ENCODE results near the gene SLC19A1.

SLC19A1 gene

DNA sequence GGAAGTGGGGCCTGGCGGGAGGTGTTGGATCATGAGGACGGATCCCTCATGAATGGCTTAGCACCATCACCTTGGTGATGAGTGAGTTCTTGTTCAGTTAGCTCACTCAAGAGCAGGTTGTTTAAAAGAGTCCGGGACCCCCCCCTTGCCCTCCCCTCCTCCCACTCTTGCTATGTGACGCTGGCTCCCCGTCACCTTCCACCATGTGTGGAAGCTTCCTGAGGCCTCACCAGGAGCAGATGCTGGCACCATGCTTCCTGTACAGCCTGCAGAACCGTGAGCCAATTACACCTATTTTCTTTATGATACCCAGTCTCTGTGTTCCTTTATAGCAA is 3.0 kb upstream of the SLC19A1 start:
- no peak for DNase-seq (ENCODE audit: low read depth)

DNA sequence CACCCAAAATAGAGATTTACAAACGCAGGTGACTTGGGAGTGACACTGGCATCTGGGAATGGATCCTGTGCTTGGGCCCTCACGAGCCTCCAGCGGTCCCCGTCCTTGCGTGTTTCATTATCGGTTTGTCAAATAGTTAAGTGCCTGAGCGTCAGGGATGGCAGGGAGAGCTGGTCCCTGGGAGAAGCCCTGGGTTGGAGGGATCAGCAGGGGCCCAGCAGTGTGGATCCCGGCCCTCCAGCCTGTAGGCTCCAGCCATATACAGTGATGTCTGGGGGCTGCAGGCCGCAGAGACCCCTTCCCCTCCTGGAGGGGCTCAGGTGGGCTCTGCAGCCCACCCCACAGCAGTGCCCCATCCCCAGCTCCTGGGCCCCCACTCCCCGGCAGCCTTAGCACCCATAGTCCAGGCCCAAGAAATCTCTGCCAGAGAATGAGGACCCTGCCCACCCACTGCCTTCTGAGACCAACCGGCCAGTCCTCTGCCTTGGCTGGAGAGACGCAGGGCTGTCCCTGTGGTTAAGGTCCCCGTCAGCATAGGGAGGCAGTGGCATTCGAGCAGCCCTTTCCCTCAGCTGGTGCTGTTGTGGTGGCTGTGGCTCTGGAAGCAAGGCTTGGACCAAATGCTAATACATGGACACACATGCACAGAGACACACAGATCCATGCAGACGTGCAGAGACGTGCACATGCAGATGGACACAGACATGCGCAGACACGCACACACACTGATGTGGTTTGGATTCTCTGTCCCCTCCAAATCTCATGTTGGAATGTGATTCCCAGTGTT is 2.4 kb upstream of the SLC19A1 start:
- DNase-seq (ENCODE audit: low read depth): no peak

DNA sequence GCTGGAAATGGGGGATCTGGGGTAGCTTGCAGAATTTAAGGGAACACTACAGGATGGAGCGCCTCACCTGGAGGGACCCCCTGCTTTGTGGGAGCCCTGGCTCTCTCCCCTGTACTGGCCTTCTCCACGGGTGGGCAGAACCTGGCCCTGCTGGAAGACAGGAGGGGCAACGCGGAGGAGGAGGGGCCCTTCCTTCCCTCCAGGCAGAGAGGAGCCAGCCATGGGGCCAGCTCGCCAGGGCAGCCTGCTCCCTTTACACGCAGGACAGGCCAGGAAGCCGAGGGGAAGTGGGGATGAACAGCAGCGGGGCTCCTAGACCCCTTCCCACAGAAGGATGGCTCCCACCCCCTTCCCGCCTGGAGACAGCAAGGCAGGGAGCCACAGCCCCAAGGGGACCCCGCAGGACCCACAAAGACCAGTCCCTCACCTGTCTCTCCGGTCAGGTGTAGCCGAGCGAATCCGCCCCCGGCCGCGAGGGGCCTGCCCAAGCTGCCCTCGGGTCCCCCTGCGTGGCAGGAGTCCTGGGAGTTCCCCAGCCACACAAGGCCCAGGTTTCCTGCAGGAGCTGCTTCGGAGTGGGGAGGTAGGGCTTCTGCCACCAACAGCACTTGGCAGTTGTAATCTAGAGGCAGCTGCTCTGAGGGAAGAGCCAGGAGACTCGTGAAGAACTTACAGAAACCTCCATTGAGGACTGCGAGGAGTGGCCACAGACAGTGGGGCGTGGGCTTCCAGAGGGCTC is 1.6 kb upstream of the SLC19A1 start:
- no peak for DNase-seq (ENCODE audit: low read depth)

DNA sequence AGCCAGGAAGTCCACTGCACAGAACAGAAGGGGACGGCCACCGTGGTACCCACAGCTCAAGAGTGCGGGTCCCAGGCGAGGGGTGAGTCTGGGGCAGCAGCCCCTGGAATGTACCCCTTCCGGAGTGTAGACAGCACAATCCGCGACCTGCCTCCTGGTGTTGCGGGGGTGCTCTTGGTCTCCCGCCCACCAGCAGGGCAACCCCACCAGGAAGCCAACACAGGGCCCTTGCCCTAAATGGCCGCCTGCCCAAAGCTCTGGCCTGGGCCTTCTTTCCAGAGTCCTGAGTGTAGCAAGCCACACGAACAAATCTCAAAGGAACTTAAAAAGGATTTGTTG is 1.1 kb upstream of the SLC19A1 start:
- no peak for DNase-seq (ENCODE audit: low read depth)

DNA sequence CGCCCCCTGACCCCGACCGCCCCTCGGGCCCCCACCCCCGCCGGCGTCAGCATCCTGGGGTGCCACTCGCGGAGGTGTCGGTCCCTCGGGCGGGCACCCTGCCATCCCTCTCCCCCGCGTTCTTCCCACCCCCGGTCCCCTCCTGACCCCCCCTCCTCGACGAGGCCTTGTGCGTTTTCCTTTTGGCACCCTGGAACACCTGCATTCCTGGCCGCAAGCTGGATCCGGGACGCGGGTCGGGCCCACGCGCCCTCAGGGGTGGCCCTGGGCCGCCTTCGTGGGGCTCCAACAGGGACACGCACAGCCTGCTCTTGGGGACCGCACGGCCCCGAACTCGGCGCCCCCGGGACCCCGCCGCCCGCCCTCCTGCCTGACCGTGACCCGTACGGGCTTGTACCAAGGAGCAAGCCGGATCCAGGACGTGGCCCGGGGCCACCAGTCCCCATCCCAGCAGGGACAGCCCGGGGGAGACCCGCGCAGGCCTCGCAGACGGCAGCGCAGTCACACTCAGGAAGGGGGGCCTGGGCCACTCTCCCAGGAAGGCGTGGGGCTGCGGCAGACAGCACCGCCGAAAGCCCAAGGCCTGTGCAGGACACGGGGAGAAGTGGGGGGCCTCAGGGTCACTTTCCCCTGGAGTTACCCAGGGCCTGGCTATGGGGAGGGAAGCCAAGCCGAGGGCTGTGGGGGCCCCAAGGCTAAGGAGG is 579 bp upstream of the SLC19A1 start:
- DNase-seq (ENCODE audit: low read depth): no peak

DNA sequence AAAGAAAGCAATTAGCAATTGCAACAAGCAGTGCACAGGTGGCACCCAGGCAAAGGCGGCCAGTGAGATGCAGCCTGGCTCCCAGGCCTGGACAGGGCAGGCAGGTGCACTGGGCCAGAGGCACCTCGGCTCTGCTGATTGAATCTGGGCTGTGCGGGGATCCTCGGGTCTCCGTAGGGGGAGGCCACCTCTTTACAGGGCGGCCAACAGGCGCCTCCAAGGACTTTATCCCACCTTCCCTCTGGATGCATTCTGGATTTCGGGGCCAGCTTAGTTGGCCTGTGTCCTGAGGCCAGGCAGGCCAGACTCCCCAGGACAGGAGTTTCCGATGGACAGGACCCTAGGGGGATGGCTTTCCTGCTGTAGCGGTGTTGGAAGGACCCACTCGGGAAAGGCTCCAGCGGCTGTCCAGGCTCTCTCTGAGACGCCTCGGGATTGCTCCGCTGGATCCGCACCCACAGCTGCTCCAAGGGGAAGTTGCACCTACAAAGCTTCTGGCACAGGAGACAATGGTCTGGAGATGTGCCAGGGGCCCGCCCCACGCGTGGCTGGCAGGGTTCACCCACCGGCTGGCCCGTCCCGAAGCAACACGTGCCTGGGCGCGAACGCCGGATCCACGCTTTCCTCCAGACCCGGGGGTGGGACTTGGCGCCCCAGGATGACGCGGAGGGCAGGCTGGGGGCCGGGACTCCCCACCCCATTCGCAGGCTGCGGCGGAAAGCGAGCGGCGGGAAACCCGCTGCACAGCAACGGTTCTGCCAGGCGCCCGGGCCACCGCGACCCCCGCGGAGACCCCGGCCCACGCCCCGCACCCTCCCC is 810 bp downstream of the SLC19A1 start:
- peak; percentile 74 for DNase-seq (ENCODE audit: low read depth)

DNA sequence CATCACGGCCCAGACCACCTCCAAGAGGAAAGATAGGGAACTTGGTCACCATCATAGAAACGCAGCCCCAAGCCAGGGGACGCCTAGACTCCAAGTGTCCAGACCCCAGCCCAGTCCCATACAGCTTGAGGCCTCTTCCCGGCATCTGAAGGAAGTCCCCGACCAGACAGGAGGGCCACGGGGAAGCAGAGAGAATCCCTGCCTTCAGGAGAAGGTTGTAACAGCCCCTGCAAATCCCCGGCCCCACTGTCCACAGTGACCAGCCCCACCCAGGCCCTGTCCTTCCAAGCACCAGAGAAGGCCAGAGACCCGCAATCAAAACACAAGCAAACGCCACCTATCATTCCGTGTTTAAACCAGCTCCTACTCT is 1.7 kb downstream of the SLC19A1 start:
- DNase-seq (ENCODE audit: low read depth): no peak

DNA sequence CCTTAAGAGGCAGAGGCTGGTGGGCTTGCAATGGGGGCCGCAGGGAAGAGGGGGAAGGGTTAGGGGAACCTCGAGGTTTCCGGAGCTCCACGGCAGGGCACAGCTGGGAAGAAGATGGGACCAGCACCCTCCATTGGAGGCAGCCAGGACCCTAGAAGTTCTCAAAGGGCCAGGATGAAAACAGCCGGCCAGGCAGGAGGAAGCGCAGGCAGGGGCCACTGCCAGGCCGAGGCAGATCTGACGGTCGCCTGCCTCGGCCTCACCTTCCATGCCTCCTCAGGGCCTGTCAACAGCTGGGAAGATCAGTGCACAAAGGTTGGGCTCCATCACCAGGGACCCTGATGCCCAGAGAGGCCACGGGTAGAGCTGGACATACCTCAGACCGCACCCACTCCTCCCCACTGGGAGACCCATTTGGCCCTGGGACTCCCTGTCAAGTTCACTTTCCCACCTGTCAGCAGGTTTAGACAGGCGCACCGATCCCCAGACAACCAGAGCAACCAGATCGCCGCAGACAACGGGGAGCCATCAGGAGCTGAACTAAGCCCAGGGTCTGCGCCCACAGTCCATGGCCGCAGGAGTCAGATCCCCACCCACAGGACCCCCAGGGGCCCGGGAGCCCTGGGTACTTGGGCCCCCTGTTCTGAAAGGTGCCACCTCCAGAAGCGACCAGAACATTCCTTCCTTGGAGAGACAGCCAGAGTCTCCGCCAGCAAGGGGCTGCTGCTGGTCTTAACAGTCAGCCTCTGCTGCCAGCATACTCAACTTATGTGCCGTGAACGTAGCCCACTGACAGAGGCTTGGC is 2.2 kb downstream of the SLC19A1 start:
- DNase-seq (ENCODE audit: low read depth): no peak

DNA sequence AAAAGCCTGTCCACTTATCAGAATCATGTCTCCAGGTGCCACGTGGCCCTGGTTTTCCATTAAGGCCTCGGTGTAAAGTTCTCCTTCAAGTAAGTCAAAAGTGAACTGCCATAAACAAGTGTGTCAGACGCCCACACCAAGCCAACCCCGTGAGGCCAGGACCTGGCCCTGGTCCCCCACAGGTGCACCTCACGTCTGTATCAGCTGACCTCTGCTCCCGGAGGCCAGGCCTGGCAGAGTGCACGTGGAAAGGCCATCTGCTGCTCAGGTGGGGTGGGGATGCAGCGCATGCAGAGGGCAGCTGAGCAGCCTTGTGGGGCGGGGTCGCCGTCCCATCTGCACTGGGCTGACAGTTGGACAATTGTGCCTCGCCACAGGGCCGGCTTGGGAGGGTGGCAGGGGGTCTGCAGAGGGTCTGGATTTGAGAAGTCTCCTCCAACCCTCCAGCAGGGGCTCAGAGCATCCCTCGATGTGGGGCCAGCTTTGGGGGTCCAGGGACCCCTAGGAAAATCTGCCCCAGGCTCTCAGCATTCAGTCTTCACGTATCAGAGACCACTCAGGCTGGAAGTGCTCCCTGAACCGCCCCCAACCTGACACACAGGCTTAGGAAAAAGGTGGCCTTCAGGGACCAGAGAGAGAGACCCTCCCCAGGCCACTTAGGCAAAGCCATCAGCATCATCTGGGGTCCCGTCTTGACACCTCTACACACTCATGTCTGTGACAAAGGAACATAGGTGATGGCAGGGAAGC is 3.0 kb downstream of the SLC19A1 start:
- no peak for DNase-seq (ENCODE audit: low read depth)

DNA sequence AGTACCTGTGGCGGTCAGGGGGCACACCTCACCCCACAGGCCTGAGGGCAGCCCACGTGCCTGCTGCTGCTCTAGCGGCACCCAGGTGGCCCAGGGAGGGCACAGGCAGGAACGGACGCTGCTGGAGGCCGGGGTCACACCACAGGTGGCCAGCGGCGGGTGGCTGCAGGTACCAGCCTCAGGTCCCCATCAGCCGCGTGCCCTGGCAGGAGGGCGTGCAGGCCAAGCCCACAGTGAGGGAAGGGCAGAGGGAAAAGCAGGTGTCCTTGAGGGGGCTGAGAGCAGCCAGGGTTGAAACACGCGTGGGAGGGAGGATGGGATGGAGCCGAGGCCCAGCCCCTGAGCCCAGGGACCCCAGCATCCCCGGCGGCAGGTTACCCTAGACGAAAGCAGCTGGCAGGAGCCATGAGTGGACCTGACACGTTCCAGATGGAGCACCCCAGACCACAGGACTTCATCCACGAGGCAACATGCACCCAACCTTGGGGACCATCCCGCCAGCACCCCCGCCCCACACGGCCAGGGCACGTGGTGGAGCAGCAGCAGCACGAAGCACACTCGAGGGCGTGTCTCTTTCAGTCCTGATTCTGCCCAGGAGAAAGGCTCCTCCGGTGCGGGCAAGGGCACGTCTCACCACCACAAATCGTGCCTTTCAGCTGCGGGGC is 3.7 kb downstream of the SLC19A1 start:
- DNase-seq (ENCODE audit: low read depth): no peak

DNA sequence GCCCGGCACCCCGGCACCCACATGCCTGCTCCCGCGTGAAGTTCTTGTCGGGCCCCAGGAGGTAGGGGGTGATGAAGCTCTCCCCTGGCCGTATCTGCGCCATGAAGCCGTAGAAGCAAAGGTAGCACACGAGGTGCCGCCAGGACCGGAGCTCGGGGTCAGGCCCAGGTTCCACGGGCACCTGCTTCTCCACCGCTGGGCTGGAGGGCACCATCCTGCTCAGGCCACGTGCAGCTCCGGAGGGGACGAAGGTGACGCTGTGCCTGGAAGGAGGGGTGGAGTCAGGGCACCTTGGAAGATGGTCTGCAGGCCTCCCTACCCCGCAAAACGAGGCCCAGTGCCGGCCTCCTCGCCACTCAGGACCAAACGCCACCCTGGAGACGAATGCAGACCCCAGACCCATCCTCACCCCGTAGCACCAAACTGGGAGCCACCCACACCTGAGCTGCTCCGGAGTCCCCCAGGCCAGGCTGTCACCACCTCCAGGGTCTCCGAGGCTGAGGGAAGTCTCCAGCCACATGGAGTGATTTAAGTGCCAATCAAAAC is 4.4 kb downstream of the SLC19A1 start:
- DNase-seq (ENCODE audit: low read depth): no peak

DNA sequence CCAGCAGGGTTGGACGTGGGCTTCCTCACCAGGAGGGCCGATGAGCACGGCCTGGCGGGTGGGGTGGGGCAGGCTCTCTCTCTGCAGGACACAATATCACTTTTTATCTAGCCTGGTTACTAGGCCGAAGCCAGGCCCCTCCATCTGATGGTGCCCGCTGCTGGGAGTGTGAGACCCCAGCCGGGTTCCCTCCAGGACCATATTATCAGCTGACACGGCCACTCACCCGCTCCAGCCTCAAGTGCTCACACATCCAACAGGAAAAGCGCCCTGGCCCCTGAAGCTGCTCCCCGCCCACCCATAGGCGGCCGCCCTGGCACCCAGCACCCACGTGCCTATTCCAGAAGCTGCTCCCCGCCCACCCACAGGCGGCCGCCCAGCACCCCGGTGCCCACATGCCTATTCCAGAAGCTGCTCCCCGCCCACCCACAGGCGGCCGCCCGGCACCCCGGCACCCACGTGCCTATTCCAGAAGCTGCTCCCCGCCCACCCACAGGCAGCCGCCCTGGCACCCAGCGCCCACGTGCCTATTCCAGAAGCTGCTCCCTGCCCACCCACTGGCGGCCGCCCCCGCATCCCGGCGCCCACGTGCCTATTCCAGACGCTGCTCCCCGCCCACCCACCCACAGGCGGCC is 5.0 kb downstream of the SLC19A1 start:
- DNase-seq (ENCODE audit: low read depth): no peak

DNA sequence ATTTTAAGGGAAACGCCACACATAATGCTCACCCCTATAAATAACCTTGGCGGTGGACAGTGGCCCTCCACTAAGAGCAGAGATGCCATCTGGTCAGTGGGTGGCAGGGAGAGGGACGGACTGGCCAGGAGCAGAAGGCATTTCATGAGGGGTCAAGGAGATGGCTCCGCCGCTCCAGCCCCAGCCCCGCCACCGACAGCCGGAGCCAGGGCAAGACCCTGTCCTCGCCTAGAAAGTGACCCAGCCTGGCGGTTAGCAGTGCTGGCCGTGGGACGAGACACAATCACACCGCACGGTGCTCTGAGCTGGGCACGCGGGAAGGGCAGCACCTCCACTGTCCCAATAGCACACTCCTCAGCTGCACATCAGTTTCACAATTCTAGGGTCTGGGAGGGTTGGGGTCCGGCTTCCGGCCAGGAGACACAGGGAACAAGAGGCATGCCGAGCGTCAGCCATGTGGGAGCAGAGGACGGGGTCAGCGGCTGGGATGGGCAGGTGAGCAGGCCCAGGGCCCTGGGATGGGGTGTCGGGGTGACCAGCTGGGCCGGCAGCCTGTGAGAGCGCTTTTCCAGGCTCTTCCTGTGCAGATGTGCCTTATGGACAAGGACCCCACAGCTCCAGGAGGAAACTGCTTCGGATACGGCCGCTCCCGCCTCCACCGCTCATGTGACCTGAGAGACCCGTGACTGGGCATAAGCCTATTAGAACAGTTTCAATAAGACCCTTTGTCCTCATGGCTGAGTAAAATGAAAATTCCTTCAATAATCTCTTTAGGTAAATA is 5.7 kb downstream of the SLC19A1 start:
- no peak for DNase-seq (ENCODE audit: low read depth)

DNA sequence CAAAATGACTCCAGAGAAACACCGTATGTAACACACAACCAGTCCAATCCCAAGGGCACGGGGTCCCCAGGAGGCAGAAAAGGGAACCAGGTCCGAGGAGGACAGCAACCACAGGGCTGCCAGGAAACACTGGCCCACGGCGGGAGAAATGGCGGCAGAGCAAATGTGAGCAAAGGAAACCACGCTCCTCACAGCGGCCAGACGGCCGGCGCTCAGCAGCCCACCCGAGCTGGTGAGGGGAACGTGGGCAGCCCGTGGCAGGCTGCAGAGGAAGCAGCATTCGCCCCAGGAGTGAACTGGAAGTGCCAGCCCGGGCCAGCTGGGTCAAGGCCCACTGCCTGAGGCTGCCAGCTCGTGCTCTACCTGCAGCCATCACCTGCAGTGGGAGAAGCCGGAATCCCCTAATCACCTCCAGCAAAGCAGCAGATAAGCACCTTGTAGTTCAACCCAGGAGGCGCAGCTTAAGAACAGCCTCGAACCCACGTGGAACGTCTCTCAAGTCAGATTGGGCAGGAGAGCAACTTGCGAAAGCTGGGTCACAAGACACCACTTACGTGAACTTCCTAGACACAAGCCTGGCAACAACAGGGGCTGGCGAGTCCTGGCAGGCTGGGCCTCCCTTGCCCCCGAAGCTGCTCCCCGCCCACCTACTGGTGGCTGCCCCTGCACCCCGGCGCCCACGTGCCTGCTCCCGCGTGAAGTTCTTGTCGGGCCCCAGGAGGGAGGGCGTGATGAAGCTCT is 6.7 kb downstream of the SLC19A1 start:
- no peak for DNase-seq (ENCODE audit: low read depth)

DNA sequence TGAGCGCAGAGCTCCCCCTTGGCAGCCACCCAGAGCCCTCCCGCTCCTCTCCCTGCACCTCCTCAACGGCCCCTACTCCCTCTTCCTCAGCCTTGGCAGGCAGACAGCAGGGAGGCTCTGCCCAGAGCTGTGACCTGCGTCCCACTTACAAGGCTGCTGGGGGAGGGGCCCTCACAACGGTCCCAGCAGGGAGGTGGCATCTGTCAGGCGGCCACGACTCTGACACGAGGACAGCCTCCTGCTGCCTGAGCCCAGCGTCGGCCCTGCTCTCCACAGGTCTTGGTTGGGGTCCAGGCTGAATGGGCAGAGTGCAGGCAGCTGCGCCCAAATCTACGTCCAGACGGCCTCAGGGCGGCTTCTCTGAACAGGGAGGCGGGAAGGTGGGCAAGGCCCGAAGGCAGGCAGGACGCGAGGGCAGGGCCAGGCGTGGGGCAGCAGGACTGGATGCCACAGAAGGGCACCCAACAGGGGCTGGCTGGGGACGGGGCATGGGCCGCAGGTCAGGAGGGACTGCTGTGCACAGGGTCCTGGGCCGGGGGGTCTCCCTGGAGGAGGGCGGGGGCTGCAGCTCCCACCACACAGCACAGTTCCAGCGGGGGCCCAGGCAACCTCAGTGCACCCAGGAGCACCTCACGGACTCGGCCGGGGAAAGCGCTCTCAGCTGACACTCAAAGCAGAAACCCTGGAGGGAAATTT is 7.5 kb downstream of the SLC19A1 start:
- no peak for DNase-seq (ENCODE audit: low read depth)

DNA sequence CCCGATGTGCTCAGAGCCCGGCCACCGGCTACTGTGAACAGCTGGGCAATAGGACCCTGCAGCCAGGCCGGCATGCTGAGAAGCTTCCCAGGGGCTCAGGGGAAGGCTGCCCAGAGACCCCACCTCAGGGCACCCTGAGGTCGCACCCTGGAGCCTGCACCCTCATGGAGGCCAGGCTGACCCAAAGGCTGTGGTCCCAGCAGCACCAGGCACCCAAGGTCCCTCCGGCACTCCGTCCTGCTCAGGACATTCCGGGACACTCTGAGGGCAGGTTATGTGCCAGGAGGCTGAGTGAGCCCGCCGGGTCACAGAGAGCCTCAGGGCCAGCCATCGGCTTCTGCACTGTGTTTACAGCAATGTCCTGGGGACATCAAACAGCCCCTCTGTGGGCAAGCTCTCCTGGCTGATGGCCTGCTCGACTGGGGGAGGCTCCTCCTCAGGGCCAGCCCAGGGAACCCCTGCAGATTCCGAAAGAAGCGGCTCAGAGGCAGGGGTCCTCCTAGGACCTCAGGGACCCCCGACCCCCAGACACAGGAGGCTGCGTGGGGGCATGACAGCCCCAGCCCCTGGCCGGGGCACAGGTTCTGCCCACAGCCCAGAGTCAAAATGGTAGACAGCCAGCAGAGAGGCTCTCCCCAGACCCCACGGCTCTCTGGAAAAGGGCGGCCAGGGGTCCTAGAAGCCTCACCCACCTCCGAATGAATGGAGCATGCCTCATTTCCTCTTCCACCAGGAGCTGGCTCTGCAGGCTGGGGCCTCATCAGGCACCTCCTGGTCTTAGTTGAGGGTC is 8.2 kb downstream of the SLC19A1 start:
- no peak for DNase-seq (ENCODE audit: low read depth)
